Measurements from ENCODE around the gene LIN9. TPM values are rescaled to one million over a fixed set of nuclear protein-coding genes. Genes with fewer than 3 reads are reported as not detected.

The LIN9 gene
- total and polyA plus RNA-seq, 2 of the 13 experiments (the other 11 are each of a cell fraction or from before 2014, with no cell fraction given) = 3.0 to 10.0 TPM

DNA sequence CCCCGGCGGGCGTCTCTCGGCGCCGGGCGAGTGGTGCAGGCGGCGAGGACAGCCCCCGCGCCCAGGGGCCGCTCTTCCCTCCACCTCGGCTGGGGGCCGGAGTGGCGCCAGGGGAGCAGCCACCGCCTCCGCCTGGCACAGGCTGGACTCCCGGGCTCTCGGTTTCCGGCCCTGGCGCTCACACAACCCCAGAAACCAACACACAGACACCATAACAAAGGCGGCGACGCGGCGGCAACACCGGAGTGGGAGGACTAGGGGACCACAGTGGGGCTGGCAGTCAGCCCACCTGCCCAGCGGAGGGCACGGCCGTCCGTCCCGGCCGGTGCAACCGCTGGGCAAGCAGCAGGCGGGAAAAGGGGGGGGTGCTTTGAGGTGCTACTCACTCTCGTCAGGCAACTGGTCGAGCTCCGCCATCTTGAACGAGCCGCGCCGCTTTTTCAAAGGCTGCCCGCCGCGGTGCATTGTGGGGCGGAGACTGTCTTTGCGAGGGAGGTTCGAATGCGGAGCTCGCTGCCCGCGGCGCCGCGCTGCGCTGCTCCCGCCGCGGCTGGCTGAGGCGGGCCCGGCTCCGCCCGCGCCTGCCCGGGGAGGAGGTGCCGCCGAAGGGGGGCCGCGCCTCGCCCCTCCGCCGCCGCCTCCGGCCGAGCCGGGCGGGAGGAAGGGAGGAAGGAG lies at the start of gene LIN9 (continued):
- TF ChIP-seq, protein P1, sequence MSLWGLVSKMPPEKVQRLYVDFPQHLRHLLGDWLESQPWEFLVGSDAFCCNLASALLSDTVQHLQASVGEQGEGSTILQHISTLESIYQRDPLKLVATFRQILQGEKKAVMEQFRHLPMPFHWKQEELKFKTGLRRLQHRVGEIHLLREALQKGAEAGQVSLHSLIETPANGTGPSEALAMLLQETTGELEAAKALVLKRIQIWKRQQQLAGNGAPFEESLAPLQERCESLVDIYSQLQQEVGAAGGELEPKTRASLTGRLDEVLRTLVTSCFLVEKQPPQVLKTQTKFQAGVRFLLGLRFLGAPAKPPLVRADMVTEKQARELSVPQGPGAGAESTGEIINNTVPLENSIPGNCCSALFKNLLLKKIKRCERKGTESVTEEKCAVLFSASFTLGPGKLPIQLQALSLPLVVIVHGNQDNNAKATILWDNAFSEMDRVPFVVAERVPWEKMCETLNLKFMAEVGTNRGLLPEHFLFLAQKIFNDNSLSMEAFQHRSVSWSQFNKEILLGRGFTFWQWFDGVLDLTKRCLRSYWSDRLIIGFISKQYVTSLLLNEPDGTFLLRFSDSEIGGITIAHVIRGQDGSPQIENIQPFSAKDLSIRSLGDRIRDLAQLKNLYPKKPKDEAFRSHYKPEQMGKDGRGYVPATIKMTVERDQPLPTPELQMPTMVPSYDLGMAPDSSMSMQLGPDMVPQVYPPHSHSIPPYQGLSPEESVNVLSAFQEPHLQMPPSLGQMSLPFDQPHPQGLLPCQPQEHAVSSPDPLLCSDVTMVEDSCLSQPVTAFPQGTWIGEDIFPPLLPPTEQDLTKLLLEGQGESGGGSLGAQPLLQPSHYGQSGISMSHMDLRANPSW (CRISPR knock-in tag; IDR thresholded peaks at IDR 0.05; ENCODE audit: borderline replicate concordance) = no peak
- no peak for TF ChIP-seq ZNF44 (CRISPR knock-in tag; IDR thresholded peaks at IDR 0.05)
- peak; percentile 98 for TF ChIP-seq ZSCAN21 (CRISPR knock-in tag; IDR thresholded peaks at IDR 0.05; ENCODE audit: borderline replicate concordance)
- TF ChIP-seq POLR2A (IDR thresholded peaks at IDR 0.05; ENCODE audit: insufficient read depth in 1 of 2, low read depth in 2 of 2, low read length in 2 of 2) = peak; percentile 77 to 83
- TF ChIP-seq ELF4 (CRISPR knock-in tag; IDR thresholded peaks at IDR 0.05; ENCODE audit: borderline replicate concordance) = no peak
- TF ChIP-seq HOXA3 (CRISPR knock-in tag; IDR thresholded peaks at IDR 0.05) = peak; percentile 86
- no peak for TF ChIP-seq HNF4A (CRISPR knock-in tag; IDR thresholded peaks at IDR 0.05)
- TF ChIP-seq MYC (CRISPR knock-in tag; IDR thresholded peaks at IDR 0.05; ENCODE audit: borderline replicate concordance) = peak; percentile 69
- TF ChIP-seq ZNF253 (CRISPR knock-in tag; IDR thresholded peaks at IDR 0.05; ENCODE audit: borderline replicate concordance) = peak; percentile 97
- no peak for TF ChIP-seq CHD2 (IDR thresholded peaks at IDR 0.05; ENCODE audit: low read depth, low read length)
- TF ChIP-seq SETDB1 (CRISPR knock-in tag; IDR thresholded peaks at IDR 0.05; ENCODE audit: borderline replicate concordance) = no peak
- TF ChIP-seq, protein P2, sequence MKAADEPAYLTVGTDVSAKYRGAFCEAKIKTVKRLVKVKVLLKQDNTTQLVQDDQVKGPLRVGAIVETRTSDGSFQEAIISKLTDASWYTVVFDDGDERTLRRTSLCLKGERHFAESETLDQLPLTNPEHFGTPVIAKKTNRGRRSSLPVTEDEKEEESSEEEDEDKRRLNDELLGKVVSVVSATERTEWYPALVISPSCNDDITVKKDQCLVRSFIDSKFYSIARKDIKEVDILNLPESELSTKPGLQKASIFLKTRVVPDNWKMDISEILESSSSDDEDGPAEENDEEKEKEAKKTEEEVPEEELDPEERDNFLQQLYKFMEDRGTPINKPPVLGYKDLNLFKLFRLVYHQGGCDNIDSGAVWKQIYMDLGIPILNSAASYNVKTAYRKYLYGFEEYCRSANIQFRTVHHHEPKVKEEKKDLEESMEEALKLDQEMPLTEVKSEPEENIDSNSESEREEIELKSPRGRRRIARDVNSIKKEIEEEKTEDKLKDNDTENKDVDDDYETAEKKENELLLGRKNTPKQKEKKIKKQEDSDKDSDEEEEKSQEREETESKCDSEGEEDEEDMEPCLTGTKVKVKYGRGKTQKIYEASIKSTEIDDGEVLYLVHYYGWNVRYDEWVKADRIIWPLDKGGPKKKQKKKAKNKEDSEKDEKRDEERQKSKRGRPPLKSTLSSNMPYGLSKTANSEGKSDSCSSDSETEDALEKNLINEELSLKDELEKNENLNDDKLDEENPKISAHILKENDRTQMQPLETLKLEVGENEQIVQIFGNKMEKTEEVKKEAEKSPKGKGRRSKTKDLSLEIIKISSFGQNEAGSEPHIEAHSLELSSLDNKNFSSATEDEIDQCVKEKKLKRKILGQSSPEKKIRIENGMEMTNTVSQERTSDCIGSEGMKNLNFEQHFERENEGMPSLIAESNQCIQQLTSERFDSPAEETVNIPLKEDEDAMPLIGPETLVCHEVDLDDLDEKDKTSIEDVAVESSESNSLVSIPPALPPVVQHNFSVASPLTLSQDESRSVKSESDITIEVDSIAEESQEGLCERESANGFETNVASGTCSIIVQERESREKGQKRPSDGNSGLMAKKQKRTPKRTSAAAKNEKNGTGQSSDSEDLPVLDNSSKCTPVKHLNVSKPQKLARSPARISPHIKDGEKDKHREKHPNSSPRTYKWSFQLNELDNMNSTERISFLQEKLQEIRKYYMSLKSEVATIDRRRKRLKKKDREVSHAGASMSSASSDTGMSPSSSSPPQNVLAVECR (CRISPR knock-in tag; IDR thresholded peaks at IDR 0.05; ENCODE audit: borderline replicate concordance) = peak; percentile 93
- peak; percentile 94; the same call in 2 of the 3 replicates for TF ChIP-seq MXI1 (IDR thresholded peaks at IDR 0.05; ENCODE audit: borderline replicate concordance, low read depth, low read length)
- TF ChIP-seq ZKSCAN8 (CRISPR knock-in tag; IDR thresholded peaks at IDR 0.05; ENCODE audit: borderline replicate concordance) = no peak
